Pancreas (tissue), 10 donors: ENCODE data around the gene MT1E. TPM values are rescaled to one million over a fixed set of nuclear protein-coding genes. Genes with fewer than 3 reads are reported as not detected.

Experiments used
- ATAC-seq, 4 donors: fragments of 200-7000 bp; cut with Tn5 transposase; one replicate each; pipeline versions ENCODE4 v1.8.0 to v1.9.1; 2020; ENCODE audit warnings: mild to moderate bottlenecking in 4 of 4, moderate library complexity in 4 of 4
- DNase-seq, 6 donors: peaks; one replicate each; pipeline ENCODE4 v3.0.0-alpha.2; 2020
- FAIRE-seq: peaks from 2 replicates; lab custom pipeline; 2012; peaks lifted over from hg19 to GRCh38; lab: Jason Lieb, UNC
- H3K27ac ChIP-seq, 4 donors: fragments of 200-600 bp; sonication (generic); 1 replicate in 3 of 4; 2 replicates in 1 of 4; pipeline versions ENCODE4 v1.5.0 to v1.8.0; 2020
- H3K27me3 ChIP-seq, 4 donors: fragments of 200-600 bp; one replicate each; pipeline ENCODE4 v1.8.0; 2021
- H3K36me3 ChIP-seq, 3 donors: fragments of 200-600 bp; sonication (generic) in 1 of 3; one replicate each; pipeline versions ENCODE4 v1.5.0 to v1.8.0; 2020 to 2021
- H3K4me1 ChIP-seq, 3 donors: fragments of 200-600 bp; one replicate each; pipeline ENCODE4 v1.8.0; 2021
- H3K4me3 ChIP-seq, 4 donors: fragments of 200-600 bp; sonication (generic) in 2 of 4; one replicate each; pipeline versions ENCODE4 v1.5.0 to v1.8.0; 2020 to 2021
- H3K9me3 ChIP-seq, 4 donors: fragments of 200-600 bp; one replicate each; pipeline ENCODE4 v1.8.0; 2021
- CTCF ChIP-seq, 4 donors: fragments of 200-600 bp; sonication (generic) in 3 of 4; IDR thresholded peaks; one replicate each; pipeline versions ENCODE4 v1.5.0 to v1.8.0; 2021; ENCODE audit warnings: antibody characterized with exemption in 4 of 4
- WGBS, 2 donors: extraction: QIAGEN DNeasy Blood & Tissue Kit; methylation state at CpG; one replicate each; pipeline ENCODE4 v1.1.7; 2013; 5-methylcytosine and 5-hydroxymethylcytosine counted together
- intact Hi-C, 3 donors: fragments of 100-400 bp; cut with DNase I; formaldehyde crosslinking; loops; one replicate each; pipeline versions ENCODE4 v1.11.1 to v1.14.2; 2022
- polyA plus RNA-seq, 2 donors: library from polyadenylated mRNA; stranded (reverse); fragments of 200-250 nt; gene quantifications; one replicate each; pipeline ENCODE4 v1.2.3, GENCODE V29; 2013
- total RNA-seq, 6 donors: library from RNA; stranded (reverse); fragmentation: NEBNext Ultra II Directional in 4 of 6; extraction: Animal tissue kit (Norgen Biotek cat#: 25700) in 4 of 6; gene quantifications; one replicate each; pipeline versions ENCODE4 v1.2.1 to v1.2.4, GENCODE V29; 2021 to 2023
- donor health status: healthy with polysubstance abuse.
- donor health status: DM: no; HTN: no; CAD: no; lungs with moderate emphysema.
- donor health status: DM: no; HTN: no; CAD: no.
- donor health status: control.
- donor health status: control.
- donor health status: Bipolar disorder and iron deficiency.
- donor health status: DM: yes; HTN: yes; CAD: no.
- donor health status: DM: no; HTN: no; CAD: no.
- donor health status: DM: no; HTN: no; CAD: no.
- donor health status: DM: yes; HTN: yes; CAD: no.

The MT1E gene
- total and polyA plus RNA-seq, 8 donors: 36.1 to 646 (median 203) TPM

- intact Hi-C loops: no loop called here
- FAIRE-seq (no peak), DNase-seq (peak in 4 of 6 donors; percentile 22 to 61 (median 33))
These were observed 16.6 kb upstream of the MT1E start for GRCh38 chr16:56608876-56609462.

GRCh38 chr16:56609463-56609921 is 16.1 kb upstream of the MT1E start:
- ATAC-seq (peak; percentile 12 to 58 (median 32)), FAIRE-seq (no peak), DNase-seq (peak in 4 of 6 donors; percentile 46 to 87 (median 63))
- intact Hi-C loops: no loop called here
- TF ChIP-seq CTCF (IDR thresholded peaks at IDR 0.05): no peak
- Histone ChIP-seq H3K27ac (peak overlapping the region; percentile 78 to 94 (median 90)), H3K36me3 (no peaks in the 10 kb centered on the region), H3K4me3 (peak overlapping the region; percentile 43 to 56 (median 50)), H3K9me3 (no peaks in the 10 kb centered on the region), H3K4me1 (peaks cover 0 to 20% (median 0%) of the 10 kb centered on the region in 3 donors), H3K27me3 (no peaks in the 10 kb centered on the region)
- WGBS, 2 donors: 0 to 1% methylated on average over 6 of the region's 6 CpGs

More at GRCh38 chr16:56608876-56609462, 16.6 kb upstream of the MT1E start:
- Histone ChIP-seq H3K36me3 (no peaks in the 10 kb centered on the region), H3K27me3 (no peaks in the 10 kb centered on the region), H3K4me3 (peak overlapping the region; percentile 43 to 56 (median 50)), H3K27ac (peak overlapping the region; percentile 78 to 94 (median 90)), H3K4me1 (peaks cover 0 to 20% (median 0%) of the 10 kb centered on the region in 3 donors), H3K9me3 (no peaks in the 10 kb centered on the region)
- ATAC-seq: peak; percentile 0 to 21 (median 4)
- WGBS, 2 donors: 0 to 1% methylated on average over 21 of the region's 21 CpGs
- no peak for TF ChIP-seq CTCF (IDR thresholded peaks at IDR 0.05)

GRCh38 chr16:56610017-56610608 is 15.5 kb upstream of the MT1E start:
- H3K27me3 ChIP-seq: no peaks in the 10 kb centered on the region
- peak overlapping the region in 1 of 4 donors; percentile 56 for H3K4me3 ChIP-seq
- ATAC-seq (peak in 1 of 4 donors; percentile 6), FAIRE-seq (no peak), DNase-seq (peak in 2 of 6 donors; percentile 18 to 41)
- no peaks in the 10 kb centered on the region for H3K36me3 ChIP-seq
- TF ChIP-seq CTCF (IDR thresholded peaks at IDR 0.05): no peak
- H3K27ac ChIP-seq: peak overlapping the region; percentile 78 to 94 (median 90)
- intact Hi-C loops: no loop called here
- no peaks in the 10 kb centered on the region for H3K9me3 ChIP-seq
- 13 to 20% methylated on average over 10 of the region's 10 CpGs for WGBS, 2 donors
- H3K4me1 ChIP-seq: peaks cover 0 to 20% (median 0%) of the 10 kb centered on the region in 3 donors

- ATAC-seq: no peak
- WGBS, 2 donors: 28 to 35% methylated on average over 2 of the region's 2 CpGs
These were observed 14.9 kb upstream of the MT1E start for GRCh38 chr16:56610609-56611111.

More at GRCh38 chr16:56610609-56611111, 14.9 kb upstream of the MT1E start:
- intact Hi-C loops: no loop called here
- no peak for DNase-seq
- Histone ChIP-seq H3K9me3 (no peaks in the 10 kb centered on the region), H3K4me3 (no peak overlapping the region), H3K4me1 (peaks cover 0 to 20% (median 0%) of the 10 kb centered on the region in 3 donors), H3K27ac (peak overlapping the region; percentile 78 to 94 (median 90)), H3K27me3 (no peaks in the 10 kb centered on the region), H3K36me3 (no peaks in the 10 kb centered on the region)
- TF ChIP-seq CTCF (IDR thresholded peaks at IDR 0.05): no peak
- no peak for FAIRE-seq
